GM11168 (cell line): Measurements from ENCODE around the gene WDR93.

ENCODE experiments used
- in situ Hi-C: fragments of 300-500 bp; cut with MboI; formaldehyde crosslinking; loops from one replicate; pipeline ENCODE4 v1.12.0; 2022; ENCODE audit warnings: low sequenced_read_pairs; ENCODE audit not compliant: unreplicated experiment

Gene WDR93

GRCh38 chr15:89745131-89745530 lies 54.5 kb downstream of the WDR93 start:
- in situ Hi-C loops = loop anchor here (25.0 kb wide), 1 partner anchor 517 kb away; the partner anchor contains the start of gene NGRN

- in situ Hi-C loops = loop anchor here (25.0 kb wide), 1 partner anchor 517 kb away; the partner anchor contains the start of gene NGRN
Measured at GRCh38 chr15:89745768-89746167, 55.2 kb downstream of the WDR93 start.

DNA sequence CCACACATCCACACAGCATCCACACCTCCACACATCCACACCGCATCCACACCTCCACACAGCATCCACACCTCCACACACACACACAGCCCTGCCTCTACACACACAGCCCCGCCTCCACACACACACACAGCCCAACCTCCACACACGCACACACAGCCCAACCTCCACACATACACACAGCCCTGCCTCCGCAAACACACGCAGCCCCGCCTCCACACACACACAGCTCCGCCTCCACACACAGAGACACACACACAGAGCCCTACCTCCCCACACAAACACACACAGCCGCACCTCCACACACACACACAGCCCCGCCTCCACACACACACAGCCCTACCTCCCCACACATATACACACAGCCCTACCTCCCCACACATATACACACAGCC lies 55.8 kb downstream of the WDR93 start:
- in situ Hi-C loops = loop anchor here (25.0 kb wide), 1 partner anchor 516 kb away; the partner anchor contains the start of gene NGRN

DNA sequence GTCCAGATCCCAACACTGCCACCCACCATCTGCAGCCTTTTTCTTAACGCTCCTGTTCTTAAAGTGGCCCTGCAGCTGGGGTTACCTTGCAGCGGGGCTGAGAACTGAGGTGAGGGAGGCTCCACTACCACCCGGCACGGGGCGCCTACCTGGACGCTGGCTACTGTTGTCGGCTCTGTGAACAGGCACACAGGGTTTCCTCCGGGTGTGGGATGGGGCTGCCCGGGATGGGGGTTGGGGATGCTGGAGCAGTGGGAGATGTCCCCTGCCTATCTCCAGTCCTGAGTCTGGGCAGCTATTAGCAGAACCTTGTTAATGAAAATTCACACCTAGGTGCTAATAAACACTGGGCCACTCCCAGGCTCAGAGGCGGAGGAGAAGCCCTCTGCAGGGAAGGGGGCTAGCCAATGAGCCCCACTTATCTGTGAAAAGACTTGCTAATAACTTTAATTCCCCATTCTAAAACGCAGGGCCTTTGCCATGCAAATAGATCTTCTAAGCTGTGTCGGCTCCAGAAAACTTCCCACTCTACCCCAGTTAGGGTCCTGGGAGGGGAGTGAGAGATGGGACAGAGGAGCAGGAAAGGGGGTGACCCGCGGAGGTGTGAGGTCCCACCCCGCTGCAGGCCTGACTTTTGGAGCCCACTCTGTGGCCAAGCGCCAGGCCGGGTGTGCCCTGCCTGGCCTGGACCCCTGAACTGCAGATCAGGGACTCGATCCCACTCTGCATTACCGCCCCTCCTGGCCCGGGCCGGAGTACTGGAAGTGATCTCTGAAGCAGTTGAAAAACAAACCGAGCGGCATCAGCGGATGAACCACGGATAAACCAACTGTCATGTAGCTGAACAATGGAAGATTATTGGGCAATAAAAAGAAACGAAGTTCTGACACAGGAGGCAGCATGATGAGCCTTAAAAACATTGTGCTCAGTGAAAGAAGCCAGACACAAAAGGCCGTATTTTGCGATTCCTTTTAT lies 57.4 kb downstream of the WDR93 start:
- in situ Hi-C loops = loop anchor here (25.0 kb wide), 1 partner anchor 514 kb away; the partner anchor contains the start of gene NGRN

- in situ Hi-C loops = loop anchor here (25.0 kb wide), 1 partner anchor 513 kb away; the partner anchor contains the start of gene NGRN
Measured at GRCh38 chr15:89749054-89749453, 58.4 kb downstream of the WDR93 start.

DNA sequence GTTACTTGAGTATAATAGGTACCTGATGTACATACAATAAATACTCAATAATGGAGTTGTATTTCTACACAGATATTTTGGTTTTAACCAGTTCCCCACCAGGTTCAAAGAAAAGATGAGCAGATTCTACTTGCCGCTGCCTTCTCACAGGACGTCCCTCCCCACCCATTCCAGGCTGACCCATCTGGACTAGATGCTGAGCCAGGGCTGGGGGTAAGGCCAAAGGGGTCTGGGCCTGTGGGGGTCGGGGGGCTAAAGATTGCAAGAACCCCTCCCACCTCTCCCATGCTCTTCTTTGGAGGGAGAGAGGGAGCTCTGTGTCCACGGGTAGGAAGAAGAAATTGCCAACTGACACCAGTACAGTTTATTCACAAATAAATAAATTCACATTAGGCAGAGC lies 58.9 kb downstream of the WDR93 start:
- in situ Hi-C loops = loop anchor here (25.0 kb wide), 1 partner anchor 513 kb away; the partner anchor contains the start of gene NGRN

- in situ Hi-C loops = loop anchor here (5.0 to 25.0 kb wide), 3 partner anchors 122 to 512 kb away; partner anchors contain the start of gene NGRN
Measured at GRCh38 chr15:89749951-89750559, 59.4 kb downstream of the WDR93 start.

DNA sequence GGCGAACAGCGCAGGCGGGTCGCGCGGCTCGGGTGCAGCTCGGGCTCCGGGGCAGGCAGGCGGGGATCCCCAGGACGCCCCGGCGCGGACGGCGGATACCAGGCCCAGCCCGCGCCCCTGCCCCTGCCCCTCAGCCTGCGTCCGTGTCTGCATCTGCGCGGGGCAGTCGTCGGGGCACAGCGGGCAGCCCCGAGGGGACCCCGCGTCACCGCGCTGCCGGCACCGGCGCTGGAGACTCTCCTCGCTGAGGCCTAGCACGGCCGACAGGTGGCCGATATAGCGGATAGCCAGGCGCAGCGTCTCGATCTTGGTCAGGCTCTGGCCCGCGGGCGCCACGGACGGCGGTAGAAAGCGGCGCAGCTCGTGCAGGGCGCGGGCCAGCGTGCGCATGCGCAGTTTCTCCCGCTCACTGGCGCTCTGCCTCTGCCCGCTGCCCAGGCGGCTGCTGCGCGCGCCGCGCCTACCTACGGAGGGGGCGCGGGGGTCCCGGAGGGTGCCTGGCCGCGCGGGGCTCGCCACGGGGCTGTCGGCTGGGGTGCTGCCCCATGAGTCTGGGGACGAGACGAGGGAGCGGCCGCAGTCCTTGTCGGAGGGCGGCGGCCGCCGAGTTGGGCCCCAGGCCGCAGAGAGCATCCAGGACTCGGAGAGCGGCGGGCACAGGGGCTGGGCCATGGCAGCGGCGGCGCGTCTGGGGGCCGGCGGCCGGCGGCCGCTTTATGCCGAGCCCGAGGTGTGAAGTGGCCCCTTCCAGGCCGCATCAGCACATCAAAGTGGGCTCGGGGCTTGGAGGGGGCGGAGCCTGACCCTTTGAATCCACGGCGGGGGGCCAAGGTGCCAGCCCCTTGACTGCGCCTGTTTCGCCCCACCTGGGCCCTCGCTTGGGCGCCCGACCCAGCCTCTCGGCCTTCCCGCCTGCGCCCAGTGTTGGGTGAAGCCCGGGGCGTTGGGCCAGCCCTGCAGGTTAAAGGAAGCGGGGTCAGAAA lies 60.2 kb downstream of the WDR93 start, which contains the start of gene MESP1:
MESP1 (minus strand) TSS at position 690 of the 983 bp plus-strand sequence; CDS start at position 672, 18 bp downstream.
- in situ Hi-C loops = loop anchor here (5.0 kb wide), 2 partner anchors 121 to 321 kb away; no protein-coding TSS in a partner anchor

- in situ Hi-C loops = loop anchor here (5.0 kb wide), 2 partner anchors 121 to 321 kb away; no protein-coding TSS in a partner anchor
Measured at GRCh38 chr15:89751748-89752147, 61.1 kb downstream of the WDR93 start.

- in situ Hi-C loops = loop anchor here (5.0 kb wide), 2 partner anchors 118 to 318 kb away; no protein-coding TSS in a partner anchor
Measured at GRCh38 chr15:89753855-89754254, 63.2 kb downstream of the WDR93 start.

GRCh38 chr15:89754361-89755154 lies 63.9 kb downstream of the WDR93 start:
- in situ Hi-C loops = loop anchor here (5.0 kb wide), 2 partner anchors 118 to 318 kb away; no protein-coding TSS in a partner anchor

DNA sequence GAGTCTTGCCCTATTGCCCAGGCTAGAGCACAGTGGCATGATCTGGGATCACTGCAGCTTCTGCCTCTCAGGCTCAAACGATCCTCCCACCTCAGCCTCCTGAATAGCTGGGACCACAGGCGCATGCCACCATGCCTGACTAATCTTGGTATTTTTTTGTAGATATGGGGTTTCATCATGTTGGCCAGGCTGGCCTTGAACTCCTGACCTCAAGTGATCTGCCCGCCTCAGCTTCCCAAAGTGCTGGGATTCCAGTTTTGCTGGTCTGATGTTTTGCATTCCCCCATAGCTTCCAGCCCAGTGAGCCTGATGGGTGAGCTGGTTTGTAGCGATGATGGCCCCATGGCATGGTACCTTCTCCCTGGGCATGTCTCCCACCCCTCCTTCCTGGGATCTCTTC lies 65.1 kb downstream of the WDR93 start:
- in situ Hi-C loops = no loop called here

DNA sequence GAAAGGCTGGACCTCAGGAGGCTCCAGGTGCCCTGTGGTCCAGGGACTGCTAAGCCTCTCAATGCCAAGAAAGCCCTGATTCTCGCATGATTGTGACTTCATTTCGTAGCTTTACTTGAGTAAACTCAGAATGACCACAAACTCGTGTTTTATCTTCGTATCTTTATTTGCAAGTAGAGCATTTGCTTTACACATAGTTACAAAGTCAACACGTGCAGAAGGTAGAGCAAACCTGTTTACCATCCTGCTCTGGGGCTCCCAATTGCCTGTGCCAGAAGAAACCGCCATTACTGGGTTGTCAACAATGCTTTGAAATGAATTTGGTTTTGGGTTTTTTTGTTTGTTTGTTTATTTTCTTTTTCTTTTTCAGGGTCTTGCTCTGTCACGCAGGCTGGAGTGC lies 66.3 kb downstream of the WDR93 start:
- in situ Hi-C loops = no loop called here

- in situ Hi-C loops = no loop called here
Measured at GRCh38 chr15:89758283-89758682, 67.7 kb downstream of the WDR93 start.

GRCh38 chr15:89758981-89759380 lies 68.4 kb downstream of the WDR93 start:
- in situ Hi-C loops = no loop called here

- in situ Hi-C loops = no loop called here
Measured at GRCh38 chr15:89759835-89760234, 69.2 kb downstream of the WDR93 start.

DNA sequence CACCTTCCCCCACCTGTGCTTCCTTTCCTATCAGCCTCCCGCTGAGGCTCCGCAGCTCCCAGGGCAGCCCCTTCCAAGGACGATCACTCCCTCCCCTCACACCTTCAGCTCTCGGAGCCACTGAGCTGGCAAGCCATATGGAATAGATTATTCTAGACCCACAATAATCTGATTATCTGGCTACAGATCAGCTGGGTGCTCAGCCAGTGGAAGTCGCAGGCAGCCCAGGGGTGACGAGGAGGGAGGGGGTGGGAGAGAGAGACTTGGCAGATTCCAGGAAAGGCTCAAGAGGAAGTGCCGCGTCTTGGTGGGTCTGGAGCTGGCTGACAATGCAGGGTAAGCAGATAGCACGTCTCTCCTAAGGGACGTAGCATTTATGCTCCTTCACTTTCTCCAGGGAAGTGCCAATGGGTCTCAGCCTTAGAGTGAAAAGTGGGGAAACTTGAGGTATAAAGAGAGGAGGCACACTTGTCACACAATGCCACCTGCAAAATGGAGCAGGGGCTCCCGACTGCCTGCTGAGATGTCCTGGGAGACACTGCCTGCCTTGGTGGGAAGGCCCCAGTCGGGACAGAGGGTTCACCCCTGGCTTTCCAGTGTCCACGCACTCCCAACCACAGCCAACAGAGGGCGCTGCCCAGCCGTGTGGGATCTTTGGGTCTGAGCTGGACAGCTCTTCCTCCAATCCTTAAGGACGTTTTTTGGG lies 69.8 kb downstream of the WDR93 start:
- in situ Hi-C loops = no loop called here
